Measurements from ENCODE around the gene CLN5.
"Not testable (repeated sequence)": the region's sequence is repeated elsewhere in the genome, so short reads cannot be mapped to it uniquely, and the experiment has no call there.

GRCh38 chr13:77008337-77008736 lies 16.5 kb downstream of the CLN5 start:
- TF ChIP-seq CTCF (IDR thresholded peaks at IDR 0.05); POLR2A (IDR thresholded peaks at IDR 0.05); POLR2AphosphoS5 (IDR thresholded peaks at IDR 0.05; ENCODE audit: insufficient read depth in 1 of 2, low read depth in 1 of 2): not testable (repeated sequence)

Measured in vagina (tissue), 2 donors.